Fibroblast of peridontal ligament (primary cell): ENCODE measurements around the gene ITSN1.
A peak's percentile ranks its signal among the peaks of the same experiment; 100 is the strongest.
"Not testable (repeated sequence)": the region's sequence is repeated elsewhere in the genome, so short reads cannot be mapped to it uniquely, and the experiment has no call there.

Experiments used
- DNase-seq: peaks from one replicate; pipeline ENCODE4 v3.0.0-alpha.2; 2010; ENCODE audit errors: extremely low read depth

Gene ITSN1

GRCh38 chr21:33650929-33651509, 8.7 kb downstream of the ITSN1 start:
- no peak for DNase-seq

GRCh38 chr21:33651965-33652680, 9.8 kb downstream of the ITSN1 start:
- no peak for DNase-seq

- DNase-seq: no peak
Measured at GRCh38 chr21:33654412-33654811, 12.1 kb downstream of the ITSN1 start.

- peak; percentile 67 for DNase-seq
Measured at GRCh38 chr21:33655588-33656221, 13.4 kb downstream of the ITSN1 start.

GRCh38 chr21:33657124-33657820, 15.0 kb downstream of the ITSN1 start:
- DNase-seq: peak; percentile 38

- no peak for DNase-seq
Measured at GRCh38 chr21:33658919-33659567, 16.7 kb downstream of the ITSN1 start.

- no peak for DNase-seq
Measured at GRCh38 chr21:33659568-33659949, 17.3 kb downstream of the ITSN1 start.

- peak; percentile 81 for DNase-seq
Measured at GRCh38 chr21:33660406-33660805, 18.1 kb downstream of the ITSN1 start.

- DNase-seq: no peak
Measured at GRCh38 chr21:33661146-33661545, 18.8 kb downstream of the ITSN1 start.

- no peak for DNase-seq
Measured at GRCh38 chr21:33662046-33662445, 19.7 kb downstream of the ITSN1 start.

GRCh38 chr21:33663241-33663640, 20.9 kb downstream of the ITSN1 start:
- DNase-seq: peak; percentile 51

GRCh38 chr21:33664135-33664534, 21.8 kb downstream of the ITSN1 start:
- no peak for DNase-seq

- DNase-seq: peak; percentile 60
Measured at GRCh38 chr21:33666153-33666552, 23.9 kb downstream of the ITSN1 start.

- DNase-seq: no peak
Measured at GRCh38 chr21:33667636-33668035, 25.3 kb downstream of the ITSN1 start.

GRCh38 chr21:33668180-33668579, 25.9 kb downstream of the ITSN1 start:
- DNase-seq: peak; percentile 35

GRCh38 chr21:33668620-33669019, 26.3 kb downstream of the ITSN1 start:
- DNase-seq: no peak

GRCh38 chr21:33670076-33670978, 28.0 kb downstream of the ITSN1 start:
- no peak for DNase-seq

GRCh38 chr21:33673473-33673872, 31.2 kb downstream of the ITSN1 start:
- no peak for DNase-seq

GRCh38 chr21:33674226-33674625, 31.9 kb downstream of the ITSN1 start:
- DNase-seq: no peak

- DNase-seq: not testable (repeated sequence)
Measured at GRCh38 chr21:33676666-33677065, 34.4 kb downstream of the ITSN1 start.

GRCh38 chr21:33677450-33677849, 35.1 kb downstream of the ITSN1 start:
- DNase-seq: no peak
